NCI-H1105 treated with DMSO at 0.1 percent for 48 hours (cell line): Measurements from ENCODE around the gene PTCHD4.
"Not testable (repeated sequence)": the region's sequence is repeated elsewhere in the genome, so short reads cannot be mapped to it uniquely, and the experiment has no call there.

ENCODE experiments used
- DNase-seq: peaks from one replicate; lab custom pipeline; 2025; lab: John Stamatoyannopoulos, UW

PTCHD4 gene

DNA sequence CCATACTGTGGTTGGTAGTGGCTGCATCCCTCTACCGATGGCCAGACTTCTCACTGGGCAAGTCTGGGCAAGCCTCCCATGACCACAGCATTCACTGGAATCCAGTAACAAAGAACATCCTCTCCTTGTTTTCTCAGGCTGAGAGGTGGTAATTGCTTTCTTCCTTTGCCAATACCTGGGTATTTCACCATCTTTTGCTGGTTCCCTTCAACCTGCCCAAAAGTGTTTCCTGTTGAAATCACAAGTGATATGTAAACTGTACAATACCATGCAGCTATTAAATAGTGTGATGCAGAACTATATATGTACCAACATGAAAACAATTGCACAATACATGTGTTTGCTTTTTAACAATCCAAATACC, at the start of gene PTCHD4:
PTCHD4 (minus strand) TSS at position 55 of the 364 bp plus-strand sequence. CDS start 42,240 bp downstream, outside the sequence.
- peak; percentile 79 for DNase-seq

DNA sequence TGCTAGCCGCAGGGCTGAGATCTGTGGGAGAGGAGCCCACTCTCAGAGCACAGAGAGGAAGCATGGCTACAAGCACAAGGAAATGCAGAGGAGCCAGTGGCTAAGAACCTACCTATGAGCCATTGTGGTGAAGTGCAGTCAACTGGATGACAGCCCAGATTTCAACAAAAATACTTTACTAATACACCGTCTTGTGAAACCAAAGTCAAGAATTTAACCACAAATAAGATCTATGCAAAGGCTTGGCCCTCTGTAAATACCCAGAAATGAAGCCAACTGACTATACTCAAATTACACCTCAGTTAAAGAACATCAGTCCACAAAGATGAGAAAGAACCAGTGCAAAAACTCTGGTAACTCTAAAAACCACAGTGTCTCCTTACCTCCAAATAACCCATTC, 40.1 kb upstream of the PTCHD4 start:
- DNase-seq, result no peak

DNA sequence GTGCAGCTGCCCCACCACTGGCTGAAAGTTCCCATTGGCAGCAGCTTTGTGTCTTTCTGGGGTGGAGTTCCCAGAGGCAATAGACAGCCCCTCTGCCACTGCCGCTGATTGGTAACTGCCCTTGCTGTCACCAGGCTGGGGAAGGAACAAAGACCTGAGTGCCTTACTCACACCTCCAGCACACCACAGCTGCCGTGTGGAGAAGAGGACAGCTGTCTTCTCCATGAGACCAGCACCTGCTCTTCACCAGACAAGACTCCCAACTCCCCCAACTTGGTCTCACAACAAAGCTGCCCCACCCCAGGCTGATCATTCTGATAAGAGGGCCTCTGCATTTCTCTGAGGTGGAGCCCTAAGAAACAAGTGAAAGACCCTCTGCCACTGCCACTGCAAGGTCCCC, 39.7 kb upstream of the PTCHD4 start:
- DNase-seq, result no peak

- DNase-seq, result no peak
Observed at GRCh38 chr6:48147051-48147450, 36.1 kb upstream of the PTCHD4 start.

DNA sequence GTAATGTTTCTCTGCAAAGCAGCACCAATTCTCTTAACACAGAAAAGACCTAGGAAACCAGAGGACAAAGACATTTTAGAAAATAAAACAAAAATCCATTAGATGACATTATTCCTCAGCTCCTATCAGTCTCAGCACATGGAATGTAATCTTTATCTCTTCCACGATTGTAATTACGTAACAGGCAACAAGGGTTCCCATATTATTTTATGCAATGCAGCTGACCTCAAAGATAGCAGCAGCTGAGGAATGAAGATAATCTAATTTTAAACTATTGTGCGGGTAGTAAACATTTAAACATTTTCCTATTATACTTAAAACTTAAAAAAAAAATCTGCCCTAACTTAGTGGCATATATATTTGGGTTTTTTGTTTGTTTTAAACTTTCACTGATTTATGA, 33.0 kb upstream of the PTCHD4 start:
- no peak for DNase-seq

GRCh38 chr6:48141975-48142374, 31.0 kb upstream of the PTCHD4 start:
- DNase-seq, result no peak

DNA sequence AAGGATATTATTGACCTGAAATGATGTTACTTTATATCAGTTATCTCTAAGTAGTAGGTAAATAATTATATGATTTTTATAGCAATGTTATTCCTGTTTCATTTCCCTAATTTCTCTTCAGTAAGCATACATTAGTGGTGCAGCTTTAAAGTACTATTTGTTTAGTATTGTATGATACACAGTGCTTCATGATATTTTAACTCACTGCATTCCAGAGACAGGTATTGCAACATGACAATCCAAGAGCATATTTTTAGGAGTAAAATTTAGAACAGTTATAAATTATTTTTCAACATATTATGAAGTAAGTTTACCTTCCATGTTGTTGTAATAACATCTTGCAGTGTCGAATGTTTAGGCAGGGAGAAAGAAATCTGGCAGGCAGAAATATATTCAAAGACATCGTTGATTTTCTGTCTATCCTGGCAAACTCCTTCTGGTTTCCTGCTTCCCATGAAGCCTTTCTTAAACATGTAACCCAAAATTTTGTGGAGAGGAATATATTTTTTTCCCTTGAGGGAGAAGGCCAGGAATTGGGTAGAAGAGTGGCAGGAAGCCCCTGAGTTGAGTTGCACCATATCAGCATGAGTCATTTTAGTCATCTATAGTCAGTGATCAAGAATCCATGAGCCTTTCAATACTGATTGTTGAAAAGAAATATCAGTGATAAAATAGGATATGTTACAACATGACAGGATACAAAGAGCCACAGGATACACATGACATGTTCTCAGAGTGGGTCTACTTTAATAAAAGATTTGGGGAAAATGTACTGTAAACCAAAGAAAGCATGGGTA, 29.0 kb upstream of the PTCHD4 start:
- no peak for DNase-seq

DNA sequence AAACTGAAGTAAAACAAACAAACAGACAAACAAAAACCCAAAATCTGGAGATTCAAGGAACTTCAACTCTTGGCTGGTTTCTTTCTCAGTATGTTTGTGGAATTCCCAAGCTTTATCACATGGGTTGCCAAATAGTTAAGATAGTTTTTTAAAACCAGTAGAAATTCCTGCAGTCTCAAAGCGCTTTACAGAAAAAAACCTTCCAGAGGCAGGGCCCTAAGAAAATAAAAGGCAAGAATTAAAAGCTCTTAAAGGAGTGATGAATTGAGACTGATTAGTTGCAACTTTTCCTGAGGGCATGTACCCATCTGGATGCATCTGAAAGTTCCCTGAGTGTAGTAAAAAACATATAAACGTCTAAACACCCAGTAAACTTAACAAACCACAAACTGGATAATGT, 25.9 kb upstream of the PTCHD4 start:
- DNase-seq, result no peak

- no peak for DNase-seq
Observed at GRCh38 chr6:48135323-48136084, 24.5 kb upstream of the PTCHD4 start.

- no peak for DNase-seq
Observed at GRCh38 chr6:48134246-48134645, 23.2 kb upstream of the PTCHD4 start.

GRCh38 chr6:48123601-48124000, 12.6 kb upstream of the PTCHD4 start:
- DNase-seq, result no peak

DNA sequence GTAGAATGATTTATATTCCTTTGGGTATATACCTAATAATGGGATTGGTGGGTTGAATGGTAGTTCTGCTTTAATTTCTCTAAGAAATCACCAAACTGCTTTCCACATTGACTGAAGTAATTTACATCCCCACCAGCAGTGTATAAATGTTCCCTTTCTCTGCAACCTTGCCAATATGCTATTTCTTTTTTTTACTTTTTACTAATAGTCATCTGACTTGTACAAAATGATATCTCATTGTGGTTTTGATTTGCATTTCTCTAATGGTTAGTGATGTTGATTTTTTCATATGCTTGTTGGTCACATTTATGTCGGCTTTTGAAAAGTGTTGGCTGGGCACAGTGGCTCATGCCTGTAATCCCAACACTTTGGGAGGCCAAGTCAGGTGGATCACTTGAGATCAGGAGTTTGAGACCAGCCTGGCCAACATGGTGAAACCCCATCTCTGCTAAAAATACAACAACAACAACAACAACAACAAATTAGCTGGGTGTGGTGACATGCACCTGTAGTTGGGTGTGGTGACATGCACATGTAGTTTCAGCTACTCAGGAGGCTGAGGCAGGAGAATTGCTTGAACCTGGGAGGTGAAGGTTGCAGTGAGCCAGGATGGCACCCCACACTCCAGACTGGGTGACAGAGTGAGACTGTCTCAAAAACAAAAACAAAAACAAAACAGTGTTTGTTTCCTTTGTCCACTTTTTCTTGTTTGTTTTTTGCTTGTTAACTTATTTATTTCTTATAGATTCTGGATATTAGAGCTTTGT, 11.2 kb upstream of the PTCHD4 start:
- not testable (repeated sequence) for DNase-seq

GRCh38 chr6:48116699-48117645, 6.0 kb upstream of the PTCHD4 start:
- no peak for DNase-seq

- no peak for DNase-seq
Observed at GRCh38 chr6:48113130-48113529, 2.1 kb upstream of the PTCHD4 start.

- DNase-seq, result peak; percentile 29
Observed at GRCh38 chr6:48111575-48111974, 578 bp upstream of the PTCHD4 start.

DNA sequence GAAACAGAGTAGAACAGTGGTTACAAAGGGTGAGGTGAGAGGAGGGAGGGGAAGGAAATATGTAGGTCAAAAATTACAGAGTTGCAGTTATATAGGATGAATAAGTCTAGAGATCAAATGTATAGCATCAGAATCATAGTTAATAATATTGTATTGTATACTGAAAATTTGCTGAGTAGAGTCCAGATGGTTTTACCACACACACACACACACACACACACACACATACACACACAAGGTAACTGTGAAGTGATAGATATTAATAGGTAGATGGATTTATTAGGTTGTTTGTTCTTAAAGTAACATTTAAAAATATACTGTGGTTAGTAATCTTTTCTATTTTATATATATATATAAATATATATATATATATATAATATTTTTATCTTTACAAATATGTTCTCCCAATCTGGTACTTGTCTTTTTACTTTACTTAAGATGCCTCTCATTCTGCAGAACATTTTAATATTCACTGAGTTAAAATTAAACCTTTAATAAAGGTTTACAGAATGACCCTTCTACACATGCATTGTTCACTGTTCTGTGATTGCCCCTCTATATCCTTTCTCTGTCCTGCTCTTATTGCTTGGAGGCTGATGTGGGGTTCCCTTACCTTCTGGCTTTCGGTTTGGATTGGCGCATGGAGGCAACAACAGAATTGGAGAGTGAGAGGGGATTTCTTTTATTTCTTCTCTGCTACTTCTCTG, 408 bp downstream of the PTCHD4 start:
- DNase-seq, result no peak

- DNase-seq, result no peak
Observed at GRCh38 chr6:48109944-48110343, 1.1 kb downstream of the PTCHD4 start.

DNA sequence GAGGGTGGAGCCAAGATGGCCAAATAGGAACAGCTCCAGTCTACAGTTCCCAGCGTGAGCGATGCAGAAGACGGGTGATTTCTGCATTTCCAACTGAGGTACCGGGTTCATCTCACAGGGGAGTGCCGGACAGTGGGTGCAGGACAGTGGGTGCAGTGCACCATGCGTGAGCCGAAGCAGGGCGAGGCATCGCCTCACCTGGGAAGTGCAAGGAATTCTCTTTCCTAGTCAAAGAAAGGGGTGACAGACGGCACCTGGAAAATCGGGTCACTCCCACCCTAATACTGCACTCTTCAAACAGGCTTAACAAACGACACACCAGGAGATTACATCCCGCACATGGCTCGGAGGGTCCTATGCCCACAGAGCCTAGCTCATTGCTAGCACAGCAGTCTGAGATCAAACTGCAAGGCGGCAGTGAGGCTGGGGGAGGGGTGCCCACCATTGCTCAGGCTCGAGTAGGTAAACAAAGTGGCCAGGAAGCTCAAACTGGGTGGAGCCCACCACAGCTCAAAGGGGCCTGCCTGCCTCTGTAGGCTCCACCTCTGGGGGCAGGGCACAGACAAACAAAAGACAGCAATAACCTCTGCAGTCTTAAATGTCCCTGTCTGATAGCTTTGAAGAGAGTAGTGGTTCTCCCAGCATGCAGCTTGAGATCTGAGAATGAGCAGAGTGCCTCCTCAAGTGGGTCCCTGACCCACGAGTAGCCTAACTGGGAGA, 8.4 kb downstream of the PTCHD4 start:
- not testable (repeated sequence) for DNase-seq

DNA sequence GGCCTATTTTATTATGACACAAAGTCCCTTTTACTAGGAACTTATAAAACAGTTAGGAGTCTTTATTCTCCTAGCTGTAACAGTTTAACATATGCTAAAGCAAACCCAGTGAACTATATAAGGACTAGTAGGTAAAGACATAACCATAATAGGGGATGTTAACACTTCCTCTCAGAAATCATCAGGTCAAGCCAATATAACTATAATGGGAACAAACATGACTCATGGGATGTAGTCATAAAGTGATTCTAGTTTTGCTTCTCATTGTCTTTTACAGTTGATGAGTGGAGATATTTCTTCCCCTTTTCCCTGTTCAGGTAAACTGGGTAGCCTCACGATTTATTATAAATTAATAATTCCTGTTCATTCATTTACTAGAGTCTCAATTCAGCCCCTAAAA, 9.7 kb downstream of the PTCHD4 start:
- no peak for DNase-seq

DNA sequence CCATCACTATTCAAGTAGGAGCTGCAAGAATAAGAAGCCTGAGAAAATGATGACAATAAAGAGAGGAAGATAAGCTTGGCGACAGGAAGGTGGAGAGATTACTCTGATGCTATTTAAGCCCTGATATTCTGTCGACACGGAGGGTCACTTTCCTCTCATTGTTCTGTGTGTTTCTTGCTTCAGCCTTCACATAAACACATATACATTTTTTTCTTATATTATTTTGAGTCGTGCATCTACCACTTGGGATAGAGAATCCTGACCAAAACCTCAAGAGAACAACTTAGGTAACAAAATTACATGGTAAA, 10.5 kb downstream of the PTCHD4 start:
- no peak for DNase-seq
